HG03280 (cell line): ENCODE data around the gene NTM.

Source experiments
- ATAC-seq: cut with Tn5 transposase; IDR thresholded peaks from one replicate; pipeline ENCODE4 v1.9.1; 2021; ENCODE audit warnings: mild to moderate bottlenecking, moderate library complexity; ENCODE audit not compliant: unreplicated experiment

The NTM gene

GRCh38 chr11:131928992-131929391, 558.6 kb downstream of the NTM start:
- no peak for ATAC-seq

- ATAC-seq = no peak
Observed at GRCh38 chr11:131932584-131933325, 562.3 kb downstream of the NTM start.

GRCh38 chr11:131934006-131934405, 563.6 kb downstream of the NTM start:
- ATAC-seq = no peak

GRCh38 chr11:131938351-131938751, 567.9 kb downstream of the NTM start:
- no peak for ATAC-seq

- ATAC-seq = no peak
Observed at GRCh38 chr11:131940126-131940525, 569.7 kb downstream of the NTM start.

GRCh38 chr11:131942878-131943277, 572.5 kb downstream of the NTM start:
- no peak for ATAC-seq

GRCh38 chr11:131943295-131943694, 572.9 kb downstream of the NTM start:
- no peak for ATAC-seq

GRCh38 chr11:131944736-131945135, 574.3 kb downstream of the NTM start:
- no peak for ATAC-seq

GRCh38 chr11:131945706-131946105, 575.3 kb downstream of the NTM start:
- ATAC-seq = no peak

- ATAC-seq = no peak
Observed at GRCh38 chr11:131947511-131947910, 577.1 kb downstream of the NTM start.

GRCh38 chr11:131951121-131951520, 580.7 kb downstream of the NTM start:
- ATAC-seq = no peak

GRCh38 chr11:131954146-131954545, 583.7 kb downstream of the NTM start:
- ATAC-seq = no peak

- ATAC-seq = no peak
Observed at GRCh38 chr11:131955904-131956303, 585.5 kb downstream of the NTM start.

GRCh38 chr11:131957201-131957600, 586.8 kb downstream of the NTM start:
- ATAC-seq = no peak

GRCh38 chr11:131957875-131958274, 587.5 kb downstream of the NTM start:
- no peak for ATAC-seq

- ATAC-seq = no peak
Observed at GRCh38 chr11:131962818-131963217, 592.4 kb downstream of the NTM start.

GRCh38 chr11:131964698-131965483, 594.5 kb downstream of the NTM start:
- ATAC-seq = no peak

- ATAC-seq = no peak
Observed at GRCh38 chr11:131965504-131965903, 595.1 kb downstream of the NTM start.

- ATAC-seq = no peak
Observed at GRCh38 chr11:131966667-131967066, 596.3 kb downstream of the NTM start.

GRCh38 chr11:131969261-131969660, 598.8 kb downstream of the NTM start:
- ATAC-seq = no peak

- no peak for ATAC-seq
Observed at GRCh38 chr11:131973061-131973460, 602.6 kb downstream of the NTM start.

GRCh38 chr11:131975619-131976018, 605.2 kb downstream of the NTM start:
- no peak for ATAC-seq
